Left forelimb (tissue), 1 donor: ENCODE measurements around the gene GPALPP1.
"Not testable (repeated sequence)": the region's sequence is repeated elsewhere in the genome, so short reads cannot be mapped to it uniquely, and the experiment has no call there.

Source experiments
- DNase-seq: peaks from one replicate; pipeline ENCODE4 v3.0.0-alpha.2; 2018; ENCODE audit warnings: low spot score

Gene GPALPP1

GRCh38 chr13:45063889-45064288 is 74.6 kb downstream of the GPALPP1 start:
- DNase-seq, result not testable (repeated sequence)

- DNase-seq, result no peak
These were observed 75.6 kb downstream of the GPALPP1 start for GRCh38 chr13:45064889-45065288.

- no peak for DNase-seq
These were observed 79.0 kb downstream of the GPALPP1 start for GRCh38 chr13:45068036-45069001.

GRCh38 chr13:45073809-45074208 is 84.5 kb downstream of the GPALPP1 start:
- DNase-seq, result no peak

- DNase-seq, result no peak
These were observed 85.4 kb downstream of the GPALPP1 start for GRCh38 chr13:45074721-45075120.

GRCh38 chr13:45078003-45078402 is 88.7 kb downstream of the GPALPP1 start:
- DNase-seq, result no peak
